ENCODE results near the gene RASSF8. TPM values are rescaled to one million over a fixed set of nuclear protein-coding genes. Genes with fewer than 3 reads are reported as not detected.
A peak's percentile ranks its signal among the peaks of the same experiment; 100 is the strongest.

The RASSF8 gene
- total and polyA plus RNA-seq, 4 experiments from 2014 or later, result not detected

- H3K36me3 ChIP-seq (ENCODE audit: insufficient read depth, low read length), result no peaks in the 10 kb centered on the region
- no peak for DNase-seq
- Mint-ChIP-seq H3K4me3 (no peak overlapping the region), H3K9me3 (peaks cover 0 to 10% (median 1%) of the 10 kb centered on the region in 8 donors), H3K4me1 (no peaks in the 10 kb centered on the region), H3K27ac (no peak overlapping the region), H3K36me3 (no peaks in the 10 kb centered on the region), H3K27me3 (peaks cover under 1 to 7% of the 10 kb centered on the region in 2 donors)
- no peak overlapping the region for H3K27ac ChIP-seq (ENCODE audit: low read depth, low read length)
- no peak overlapping the region for H3K4me3 ChIP-seq (ENCODE audit: low read length in 2 of 2)
- POLR2A ChIA-PET (ENCODE audit: partially characterized antibody), result no interaction called here
- intact Hi-C loops (cut with micrococcal nuclease), result no loop called here
- H3K4me1 ChIP-seq (ENCODE audit: insufficient read depth, low read length), result no peaks in the 10 kb centered on the region
- H3K27me3 ChIP-seq (ENCODE audit: insufficient read depth, low read length), result no peaks in the 10 kb centered on the region
- CTCF ChIA-PET (ENCODE audit: partially characterized antibody), result no interaction called here
- no peaks in the 10 kb centered on the region for H3K9me3 ChIP-seq (ENCODE audit: control insufficient read depth in 1 of 2, low read length in 2 of 2)
Measured at GRCh38 chr12:26077915-26078702, 119.6 kb downstream of the RASSF8 start.

- Histone ChIP-seq H3K27ac (ENCODE audit: low read depth, low read length) (no peak overlapping the region), H3K4me3 (ENCODE audit: low read length in 2 of 2) (no peak overlapping the region), H3K4me1 (ENCODE audit: insufficient read depth, low read length) (no peaks in the 10 kb centered on the region), H3K36me3 (ENCODE audit: insufficient read depth, low read length) (no peaks in the 10 kb centered on the region), H3K9me3 (ENCODE audit: control insufficient read depth in 1 of 2, low read length in 2 of 2) (no peaks in the 10 kb centered on the region), H3K27me3 (ENCODE audit: insufficient read depth, low read length) (no peaks in the 10 kb centered on the region)
- ChIA-PET CTCF (ENCODE audit: partially characterized antibody) (no interaction called here), POLR2A (ENCODE audit: partially characterized antibody) (no interaction called here)
- H3K27me3 Mint-ChIP-seq, result peaks cover 0 to 2% of the 10 kb centered on the region in 2 donors
- no peaks in the 10 kb centered on the region for H3K36me3 Mint-ChIP-seq
- H3K4me1 Mint-ChIP-seq, result no peaks in the 10 kb centered on the region
- no peak overlapping the region for H3K4me3 Mint-ChIP-seq
- H3K9me3 Mint-ChIP-seq, result peaks cover 0 to 12% (median 4%) of the 10 kb centered on the region in 8 donors
- peak overlapping the region in 1 of 7 donors; percentile 44 for H3K27ac Mint-ChIP-seq
- intact Hi-C loops (cut with micrococcal nuclease), result no loop called here
- DNase-seq, result no peak
Measured at GRCh38 chr12:26080911-26081310, 122.4 kb downstream of the RASSF8 start.

GRCh38 chr12:26086936-26087335, 128.5 kb downstream of the RASSF8 start:
- Mint-ChIP-seq H3K27me3 (peaks cover 0 to 4% of the 10 kb centered on the region in 2 donors), H3K27ac (no peak overlapping the region), H3K36me3 (no peaks in the 10 kb centered on the region), H3K4me3 (no peak overlapping the region), H3K4me1 (no peaks in the 10 kb centered on the region), H3K9me3 (peaks cover 0 to 12% (median 4%) of the 10 kb centered on the region in 8 donors)
- Histone ChIP-seq H3K9me3 (ENCODE audit: control insufficient read depth in 1 of 2, low read length in 2 of 2) (no peaks in the 10 kb centered on the region), H3K36me3 (ENCODE audit: insufficient read depth, low read length) (no peaks in the 10 kb centered on the region), H3K27me3 (ENCODE audit: insufficient read depth, low read length) (no peaks in the 10 kb centered on the region), H3K4me3 (ENCODE audit: low read length in 2 of 2) (no peak overlapping the region), H3K4me1 (ENCODE audit: insufficient read depth, low read length) (no peaks in the 10 kb centered on the region), H3K27ac (ENCODE audit: low read depth, low read length) (no peak overlapping the region)
- ChIA-PET CTCF (ENCODE audit: partially characterized antibody) (no interaction called here), POLR2A (ENCODE audit: partially characterized antibody) (no interaction called here)
- DNase-seq, result no peak
- intact Hi-C loops (cut with micrococcal nuclease), result no loop called here

GRCh38 chr12:26088998-26089397, 130.5 kb downstream of the RASSF8 start:
- no peak overlapping the region for H3K4me3 Mint-ChIP-seq
- Histone ChIP-seq H3K27ac (ENCODE audit: low read depth, low read length) (no peak overlapping the region), H3K4me1 (ENCODE audit: insufficient read depth, low read length) (no peaks in the 10 kb centered on the region), H3K9me3 (ENCODE audit: control insufficient read depth in 1 of 2, low read length in 2 of 2) (no peaks in the 10 kb centered on the region), H3K36me3 (ENCODE audit: insufficient read depth, low read length) (no peaks in the 10 kb centered on the region), H3K27me3 (ENCODE audit: insufficient read depth, low read length) (no peaks in the 10 kb centered on the region), H3K4me3 (ENCODE audit: low read length in 2 of 2) (no peak overlapping the region)
- no peaks in the 10 kb centered on the region for H3K36me3 Mint-ChIP-seq
- no peak overlapping the region for H3K27ac Mint-ChIP-seq
- peaks cover 0 to 4% of the 10 kb centered on the region in 2 donors for H3K27me3 Mint-ChIP-seq
- DNase-seq, result no peak
- H3K4me1 Mint-ChIP-seq, result no peaks in the 10 kb centered on the region
- intact Hi-C loops (cut with micrococcal nuclease), result no loop called here
- ChIA-PET CTCF (ENCODE audit: partially characterized antibody) (interaction anchor here (1.7 kb wide), 1 partner anchor 9 kb away, joined by 5 read pairs; no protein-coding TSS in a partner anchor), POLR2A (ENCODE audit: partially characterized antibody) (no interaction called here)
- peaks cover 0 to 4% (median under 1%) of the 10 kb centered on the region in 8 donors for H3K9me3 Mint-ChIP-seq

- Histone ChIP-seq H3K4me3 (ENCODE audit: low read length in 2 of 2) (no peak overlapping the region), H3K4me1 (ENCODE audit: insufficient read depth, low read length) (no peaks in the 10 kb centered on the region), H3K27ac (ENCODE audit: low read depth, low read length) (no peak overlapping the region), H3K36me3 (ENCODE audit: insufficient read depth, low read length) (no peaks in the 10 kb centered on the region), H3K27me3 (ENCODE audit: insufficient read depth, low read length) (no peaks in the 10 kb centered on the region), H3K9me3 (ENCODE audit: control insufficient read depth in 1 of 2, low read length in 2 of 2) (no peaks in the 10 kb centered on the region)
- H3K27ac Mint-ChIP-seq, result no peak overlapping the region
- H3K36me3 Mint-ChIP-seq, result no peaks in the 10 kb centered on the region
- H3K9me3 Mint-ChIP-seq, result no peaks in the 10 kb centered on the region
- no peaks in the 10 kb centered on the region for H3K4me1 Mint-ChIP-seq
- H3K4me3 Mint-ChIP-seq, result no peak overlapping the region
- intact Hi-C loops (cut with micrococcal nuclease), result no loop called here
- H3K27me3 Mint-ChIP-seq, result peaks cover 0 to 4% of the 10 kb centered on the region in 2 donors
- POLR2A ChIA-PET (ENCODE audit: partially characterized antibody), result no interaction called here
- CTCF ChIA-PET (ENCODE audit: partially characterized antibody), result interaction anchor here (0.5 to 1.7 kb wide), 3 partner anchors 11 to 1222 kb away, joined by 3 to 4 read pairs (median 3); no protein-coding TSS in a partner anchor
- DNase-seq, result no peak
Measured at GRCh38 chr12:26090836-26091510, 132.5 kb downstream of the RASSF8 start.

- no peak overlapping the region for H3K4me3 Mint-ChIP-seq
- intact Hi-C loops (cut with micrococcal nuclease), result no loop called here
- no peaks in the 10 kb centered on the region for H3K9me3 ChIP-seq (ENCODE audit: control insufficient read depth in 1 of 2, low read length in 2 of 2)
- ChIA-PET CTCF (ENCODE audit: partially characterized antibody) (interaction anchor here (0.9 to 1.7 kb wide), 2 partner anchors 11 to 793 kb away, joined by 3 to 4 read pairs; no protein-coding TSS in a partner anchor), POLR2A (ENCODE audit: partially characterized antibody) (no interaction called here)
- no peaks in the 10 kb centered on the region for H3K4me1 ChIP-seq (ENCODE audit: insufficient read depth, low read length)
- no peaks in the 10 kb centered on the region for H3K9me3 Mint-ChIP-seq
- H3K27me3 ChIP-seq (ENCODE audit: insufficient read depth, low read length), result no peaks in the 10 kb centered on the region
- no peak overlapping the region for H3K4me3 ChIP-seq (ENCODE audit: low read length in 2 of 2)
- H3K36me3 ChIP-seq (ENCODE audit: insufficient read depth, low read length), result no peaks in the 10 kb centered on the region
- H3K27ac Mint-ChIP-seq, result no peak overlapping the region
- H3K27me3 Mint-ChIP-seq, result peaks cover 0 to 4% of the 10 kb centered on the region in 2 donors
- DNase-seq, result no peak
- H3K27ac ChIP-seq (ENCODE audit: low read depth, low read length), result no peak overlapping the region
- no peaks in the 10 kb centered on the region for H3K36me3 Mint-ChIP-seq
- H3K4me1 Mint-ChIP-seq, result no peaks in the 10 kb centered on the region
Measured at GRCh38 chr12:26091822-26092221, 133.3 kb downstream of the RASSF8 start.

- H3K36me3 Mint-ChIP-seq, result no peaks in the 10 kb centered on the region
- peak overlapping the region in 1 of 7 donors; percentile 1 for H3K27ac Mint-ChIP-seq
- no peak overlapping the region for H3K4me3 ChIP-seq (ENCODE audit: low read length in 2 of 2)
- H3K4me1 ChIP-seq (ENCODE audit: insufficient read depth, low read length), result no peaks in the 10 kb centered on the region
- no peak overlapping the region for H3K27ac ChIP-seq (ENCODE audit: low read depth, low read length)
- H3K27me3 ChIP-seq (ENCODE audit: insufficient read depth, low read length), result no peaks in the 10 kb centered on the region
- peaks cover 0 to 3% of the 10 kb centered on the region in 2 donors for H3K27me3 Mint-ChIP-seq
- H3K9me3 Mint-ChIP-seq, result no peaks in the 10 kb centered on the region
- CTCF ChIA-PET (ENCODE audit: partially characterized antibody), result interaction anchor here (1.7 kb wide), 1 partner anchor 10 kb away, joined by 4 read pairs; no protein-coding TSS in a partner anchor
- no peaks in the 10 kb centered on the region for H3K9me3 ChIP-seq (ENCODE audit: control insufficient read depth in 1 of 2, low read length in 2 of 2)
- intact Hi-C loops (cut with micrococcal nuclease), result no loop called here
- no peak overlapping the region for H3K4me3 Mint-ChIP-seq
- POLR2A ChIA-PET (ENCODE audit: partially characterized antibody), result no interaction called here
- no peaks in the 10 kb centered on the region for H3K36me3 ChIP-seq (ENCODE audit: insufficient read depth, low read length)
- peaks cover 0 to 1% (median 0%) of the 10 kb centered on the region in 4 donors for H3K4me1 Mint-ChIP-seq
- DNase-seq, result no peak
Measured at GRCh38 chr12:26092346-26093105, 134.0 kb downstream of the RASSF8 start.
